Mucosa of rectum (tissue), 2 donors: ENCODE results near the gene ATP5F1D.
"Not testable (repeated sequence)": the region's sequence is repeated elsewhere in the genome, so short reads cannot be mapped to it uniquely, and the experiment has no call there.

Source experiments
- H3K27ac ChIP-seq, 2 donors: one replicate each; pipeline ENCODE4 v1.7.0; 2013; ENCODE audit warnings: inconsistent platforms in 2 of 2, low read depth in 2 of 2, low read length in 2 of 2
- H3K27me3 ChIP-seq, 2 donors: one replicate each; pipeline ENCODE4 v1.7.0; 2013; ENCODE audit warnings: low read length in 2 of 2; ENCODE audit not compliant: control insufficient read depth in 2 of 2, insufficient read depth in 2 of 2
- H3K36me3 ChIP-seq, 2 donors: one replicate each; pipeline ENCODE4 v1.7.0; 2013; ENCODE audit warnings: low read length in 2 of 2; ENCODE audit not compliant: control insufficient read depth in 2 of 2, insufficient read depth in 2 of 2
- H3K4me1 ChIP-seq, 2 donors: one replicate each; pipeline ENCODE4 v1.7.0; 2013; ENCODE audit warnings: low read length in 2 of 2, mild to moderate bottlenecking in 1 of 2; ENCODE audit not compliant: control insufficient read depth in 2 of 2, insufficient read depth in 2 of 2
- H3K4me3 ChIP-seq, 2 donors: one replicate each; pipeline ENCODE4 v1.7.0; 2013; ENCODE audit warnings: low read length in 2 of 2
- H3K9ac ChIP-seq, 2 donors: one replicate each; pipeline ENCODE4 v1.7.0; 2013; ENCODE audit warnings: low read length in 2 of 2, low read depth in 1 of 2, mild to moderate bottlenecking in 1 of 2
- H3K9me3 ChIP-seq, 2 donors: one replicate each; pipeline ENCODE4 v1.7.0; 2013; ENCODE audit warnings: low read length in 2 of 2; ENCODE audit not compliant: control insufficient read depth in 2 of 2
- donor health status: healthy.
- donor health status: Normal muscosa, but diverticular disease.

Gene ATP5F1D

GRCh38 chr19:1241417-1242095, at the start of gene ATP5F1D:
TSS of gene ATP5F1D (plus strand) at chr19:1241751. CDS start at chr19:1241851, 100 bp downstream.
- H3K4me1 ChIP-seq: peaks cover 52 to 63% of the 10 kb centered on the region in 2 donors
- no peaks in the 10 kb centered on the region for H3K36me3 ChIP-seq
- peak within 1 kb of the TSS; percentile 81 to 88 for H3K27ac ChIP-seq
- peak within 1 kb of the TSS; percentile 85 to 92 for H3K4me3 ChIP-seq
- H3K9ac ChIP-seq: peak within 1 kb of the TSS; percentile 80 to 97
- H3K27me3 ChIP-seq: peaks cover 3 to 9% of the 10 kb centered on the region in 2 donors
- H3K9me3 ChIP-seq: no peaks in the 10 kb centered on the region

- Histone ChIP-seq H3K36me3 (no peaks in the 10 kb centered on the region), H3K27ac (no peak overlapping the region), H3K4me1 (peaks cover 11 to 16% of the 10 kb centered on the region in 2 donors), H3K27me3 (no peaks in the 10 kb centered on the region), H3K4me3 (no peak overlapping the region), H3K9ac (no peak overlapping the region), H3K9me3 (no peaks in the 10 kb centered on the region)
Measured at GRCh38 chr19:1199531-1199930, 42.0 kb upstream of the ATP5F1D start.

- H3K27ac ChIP-seq, H3K4me3 ChIP-seq, H3K27me3 ChIP-seq, H3K36me3 ChIP-seq, H3K9me3 ChIP-seq, H3K9ac ChIP-seq: not testable (repeated sequence)
- H3K4me1 ChIP-seq: peaks cover 15 to 22% of the 10 kb centered on the region in 2 donors
Measured at GRCh38 chr19:1200614-1201013, 40.9 kb upstream of the ATP5F1D start.

- H3K27ac ChIP-seq: peak within 1 kb of the TSS; percentile 78 to 88
- peak within 1 kb of the TSS; percentile 80 to 89 for H3K4me3 ChIP-seq
- H3K9ac ChIP-seq: peak within 1 kb of the TSS; percentile 85 to 86
- H3K9me3 ChIP-seq: no peaks in the 10 kb centered on the region
- peaks cover 39 to 49% of the 10 kb centered on the region in 2 donors for H3K4me1 ChIP-seq
- H3K36me3 ChIP-seq: no peaks in the 10 kb centered on the region
- H3K27me3 ChIP-seq: no peaks in the 10 kb centered on the region
Measured at GRCh38 chr19:1205114-1206099, 36.1 kb upstream of the ATP5F1D start, which contains the start of gene STK11. TSS of gene STK11 (plus strand) at chr19:1205778. CDS start at chr19:1206914, 1,136 bp downstream.

- H3K27me3 ChIP-seq: no peaks in the 10 kb centered on the region
- H3K9me3 ChIP-seq: no peaks in the 10 kb centered on the region
- peak overlapping the region; percentile 79 to 86 for H3K9ac ChIP-seq
- peak overlapping the region; percentile 77 to 88 for H3K27ac ChIP-seq
- H3K4me1 ChIP-seq: peaks cover 39 to 49% of the 10 kb centered on the region in 2 donors
- no peaks in the 10 kb centered on the region for H3K36me3 ChIP-seq
- peak overlapping the region; percentile 68 to 89 for H3K4me3 ChIP-seq
Measured at GRCh38 chr19:1206150-1206863, 35.2 kb upstream of the ATP5F1D start.

- Histone ChIP-seq H3K9me3 (no peaks in the 10 kb centered on the region), H3K4me1 (peaks cover 39 to 49% of the 10 kb centered on the region in 2 donors), H3K36me3 (no peaks in the 10 kb centered on the region), H3K9ac (peak overlapping the region; percentile 79 to 86), H3K27ac (peak overlapping the region; percentile 77 to 88), H3K27me3 (no peaks in the 10 kb centered on the region), H3K4me3 (peak overlapping the region; percentile 68 to 89)
Measured at GRCh38 chr19:1206864-1207450, 34.6 kb upstream of the ATP5F1D start.

GRCh38 chr19:1208830-1209229, 32.7 kb upstream of the ATP5F1D start:
- H3K27me3 ChIP-seq, H3K9me3 ChIP-seq, H3K9ac ChIP-seq, H3K36me3 ChIP-seq: not testable (repeated sequence)
- peaks cover 37 to 46% of the 10 kb centered on the region in 2 donors for H3K4me1 ChIP-seq
- peak overlapping the region in 1 of 2 donors; percentile 44 for H3K4me3 ChIP-seq
- peak overlapping the region; percentile 52 to 77 for H3K27ac ChIP-seq

GRCh38 chr19:1210227-1210538, 31.4 kb upstream of the ATP5F1D start:
- Histone ChIP-seq H3K27ac (peak overlapping the region in 1 of 2 donors; percentile 3), H3K36me3 (no peaks in the 10 kb centered on the region), H3K4me1 (peaks cover 42 to 47% of the 10 kb centered on the region in 2 donors), H3K9ac (no peak overlapping the region), H3K27me3 (no peaks in the 10 kb centered on the region), H3K4me3 (no peak overlapping the region), H3K9me3 (no peaks in the 10 kb centered on the region)

GRCh38 chr19:1211494-1212234, 29.9 kb upstream of the ATP5F1D start:
- Histone ChIP-seq H3K27me3 (no peaks in the 10 kb centered on the region), H3K9me3 (no peaks in the 10 kb centered on the region), H3K4me1 (peaks cover 42 to 49% of the 10 kb centered on the region in 2 donors), H3K27ac (no peak overlapping the region), H3K9ac (no peak overlapping the region), H3K36me3 (no peaks in the 10 kb centered on the region), H3K4me3 (no peak overlapping the region)
